Epithelial cell of esophagus (primary cell): ENCODE measurements around the gene SSRP1.

ENCODE experiments used
- DNase-seq: peaks from one replicate; pipeline ENCODE4 v3.0.0; 2010; ENCODE audit warnings: low read depth
- H3K4me3 ChIP-seq: 2 replicates; pipeline ENCODE4 v1.5.1; 2011; ENCODE audit warnings: mild to moderate bottlenecking, low read length, control low read depth
- CTCF ChIP-seq: IDR thresholded peaks from 2 replicates; pipeline ENCODE4 v1.5.1; 2011; ENCODE audit warnings: low read depth, mild to moderate bottlenecking, low read length, control low read depth, inconsistent platforms; ENCODE audit not compliant: insufficient read depth; ENCODE audit errors: missing control alignments

The SSRP1 gene

GRCh38 chr11:57321388-57322255 is 14.1 kb downstream of the SSRP1 start:
- no peak for TF ChIP-seq CTCF
- H3K4me3 ChIP-seq: peak overlapping the region; percentile 94
- DNase-seq: peak; percentile 35

- TF ChIP-seq CTCF: peak; percentile 7
- H3K4me3 ChIP-seq: peak overlapping the region; percentile 94
- DNase-seq: no peak
Observed at GRCh38 chr11:57320719-57321387, 14.8 kb downstream of the SSRP1 start.

GRCh38 chr11:57320067-57320718 is 15.5 kb downstream of the SSRP1 start:
- peak overlapping the region; percentile 94 for H3K4me3 ChIP-seq
- TF ChIP-seq CTCF: no peak
- DNase-seq: no peak

GRCh38 chr11:57318178-57318577 is 17.5 kb downstream of the SSRP1 start:
- no peak overlapping the region for H3K4me3 ChIP-seq
- no peak for DNase-seq
- TF ChIP-seq CTCF: no peak

GRCh38 chr11:57316017-57316416 is 19.7 kb downstream of the SSRP1 start:
- H3K4me3 ChIP-seq: no peak overlapping the region
- TF ChIP-seq CTCF: no peak
- DNase-seq: no peak

GRCh38 chr11:57315491-57315890 is 20.2 kb downstream of the SSRP1 start:
- H3K4me3 ChIP-seq: no peak overlapping the region
- TF ChIP-seq CTCF: no peak
- no peak for DNase-seq
